Prostate gland (tissue), 2 donors: ENCODE data around the gene TMEM204. TPM values are rescaled to one million over a fixed set of nuclear protein-coding genes. Genes with fewer than 3 reads are reported as not detected.

Source experiments
- DNase-seq: peaks from one replicate; pipeline ENCODE4 v3.0.0-alpha.2; 2019; ENCODE audit warnings: low spot score
- H3K27ac ChIP-seq, 2 donors: fragments of 200-600 bp; sonication (generic); 2 replicates each; pipeline ENCODE4 v1.5.1; 2017 to 2019
- H3K27me3 ChIP-seq: fragments of 200-600 bp; sonication (generic); replicated peaks from 2 replicates; pipeline ENCODE4 v1.5.1; 2019; ENCODE audit not compliant: insufficient read depth
- H3K36me3 ChIP-seq, 2 donors: fragments of 200-600 bp; sonication (generic); 1 replicate in 1 of 2; 2 replicates in 1 of 2; pipeline versions ENCODE4 v1.5.1 to v1.8.1; 2017 to 2019
- H3K4me1 ChIP-seq: fragments of 200-600 bp; sonication (generic); replicated peaks from 2 replicates; pipeline ENCODE4 v1.5.1; 2019
- H3K4me3 ChIP-seq, 2 donors: fragments of 200-600 bp; sonication (generic); 2 replicates each; pipeline ENCODE4 v1.5.1; 2017 to 2019
- H3K9me3 ChIP-seq: fragments of 200-600 bp; sonication (generic); 2 replicates; pipeline ENCODE4 v1.5.1; 2017
- CTCF ChIP-seq, 4 experiments: fragments of 200-600 bp in 2 of 4; fragments of 450-650 bp in 2 of 4; sonication (generic) in 2 of 4; IDR thresholded peaks; 1 replicate in 3 of 4; 2 replicates in 1 of 4; pipeline ENCODE4 v1.5.1; 2016 to 2019; ENCODE audit warnings: antibody characterized with exemption in 4 of 4, mild to moderate bottlenecking in 2 of 4, moderate library complexity in 2 of 4
- POLR2A ChIP-seq: fragments of 450-650 bp; IDR thresholded peaks from one replicate; pipeline ENCODE4 v1.6.1; 2016; ENCODE audit warnings: antibody characterized with exemption, mild to moderate bottlenecking
- POLR2AphosphoS5 ChIP-seq: sonication (generic); formaldehyde crosslinking; IDR thresholded peaks from one replicate; pipeline ENCODE4 v1.6.1; 2017; ENCODE audit warnings: antibody characterized with exemption
- whole genome bisulfite sequencing: methylation state at CpG from one replicate; pipeline ENCODE4 v1.1.5; 2018; 5-methylcytosine and 5-hydroxymethylcytosine counted together
- intact Hi-C: fragments of 100-400 bp; cut with DNase I; formaldehyde crosslinking; loops from one replicate; pipeline ENCODE4 v1.14.2; 2022
- total RNA-seq, 2 donors: library from RNA; depleted of rRNA; stranded (reverse); fragments of >200 nt; gene quantifications; one replicate each; pipeline ENCODE4 v1.1.0, GENCODE V29; 2016

The TMEM204 gene
- total RNA-seq, 2 donors from 2014 or later, result 20.7 to 33.9 TPM

GRCh38 chr16:1542533-1542932, 9.1 kb downstream of the TMEM204 start:
- Histone ChIP-seq H3K4me1 (peaks cover 12% of the 10 kb centered on the region), H3K36me3 (no peaks in the 10 kb centered on the region)
- WGBS, result 86% methylated on average over 18 of the region's 18 CpGs

GRCh38 chr16:1543085-1543896, 9.8 kb downstream of the TMEM204 start:
- Histone ChIP-seq H3K4me3 (no peak overlapping the region), H3K9me3 (no peaks in the 10 kb centered on the region), H3K4me1 (peaks cover 20% of the 10 kb centered on the region), H3K27me3 (no peaks in the 10 kb centered on the region), H3K27ac (peak overlapping the region; percentile 2 to 10), H3K36me3 (no peaks in the 10 kb centered on the region)
- 61% methylated on average over 28 of the region's 30 CpGs for WGBS
- intact Hi-C loops, result no loop called here
- TF ChIP-seq POLR2AphosphoS5, result no peak
- no peak for TF ChIP-seq POLR2A
- no peak for TF ChIP-seq CTCF (IDR thresholded peaks at IDR 0.05)
- DNase-seq, result no peak

More at GRCh38 chr16:1542533-1542932, 9.1 kb downstream of the TMEM204 start:
- Histone ChIP-seq H3K27ac (peak overlapping the region in 1 of 2 donors; percentile 10), H3K9me3 (no peaks in the 10 kb centered on the region), H3K4me3 (no peak overlapping the region), H3K27me3 (no peaks in the 10 kb centered on the region)
- intact Hi-C loops, result no loop called here
- TF ChIP-seq POLR2A (no peak), POLR2AphosphoS5 (no peak)
- DNase-seq, result no peak

- Histone ChIP-seq H3K4me1 (peaks cover 29% of the 10 kb centered on the region), H3K27ac (peak overlapping the region; percentile 84 to 87), H3K9me3 (no peaks in the 10 kb centered on the region), H3K36me3 (no peaks in the 10 kb centered on the region), H3K27me3 (no peaks in the 10 kb centered on the region), H3K4me3 (no peak overlapping the region)
- TF ChIP-seq POLR2AphosphoS5, result peak; percentile 85
- no peak for TF ChIP-seq CTCF (IDR thresholded peaks at IDR 0.05)
- DNase-seq, result peak; percentile 78
- intact Hi-C loops, result no loop called here
- WGBS, result 23% methylated on average over 26 of the region's 26 CpGs
Measured at GRCh38 chr16:1545044-1546040, 11.9 kb downstream of the TMEM204 start.

GRCh38 chr16:1546430-1546829, 13.0 kb downstream of the TMEM204 start:
- H3K4me1 ChIP-seq, result peaks cover 29% of the 10 kb centered on the region

More at GRCh38 chr16:1546430-1546829, 13.0 kb downstream of the TMEM204 start:
- no peaks in the 10 kb centered on the region for H3K9me3 ChIP-seq
- TF ChIP-seq CTCF (IDR thresholded peaks at IDR 0.05) (no peak), POLR2AphosphoS5 (no peak), POLR2A (no peak)
- intact Hi-C loops, result no loop called here
- no peaks in the 10 kb centered on the region for H3K27me3 ChIP-seq
- no peak overlapping the region for H3K4me3 ChIP-seq
- no peaks in the 10 kb centered on the region for H3K36me3 ChIP-seq
- H3K27ac ChIP-seq, result peak overlapping the region; percentile 84 to 87
- DNase-seq, result no peak
- 81% methylated on average over 16 of the region's 16 CpGs for WGBS
